Posterior vena cava (tissue), 2 donors: ENCODE results near the gene PARD3. TPM values are rescaled to one million over a fixed set of nuclear protein-coding genes. Genes with fewer than 3 reads are reported as not detected.

ENCODE experiments used
- DNase-seq: peaks from one replicate; pipeline ENCODE4 v3.0.0-alpha.2; 2020; ENCODE audit warnings: low spot score
- intact Hi-C, 2 donors: fragments of 100-400 bp; cut with DNase I; formaldehyde crosslinking; loops; one replicate each; pipeline versions ENCODE4 v1.14.1 to v1.14.2; 2022 to 2023
- total RNA-seq, 2 donors: library from RNA; stranded (reverse); fragmentation: NEBNext Ultra II Directional; extraction: Animal tissue kit (Norgen Biotek cat#: 25700); gene quantifications; one replicate each; pipeline ENCODE4 v1.2.1, GENCODE V29; 2021
- donor health status: DM: yes; HTN: yes; CAD: no.
- donor health status: DM: yes; HTN: yes; CAD: no.

PARD3 gene
- total RNA-seq, 2 donors from 2014 or later = 28.8 to 30.6 TPM

DNA sequence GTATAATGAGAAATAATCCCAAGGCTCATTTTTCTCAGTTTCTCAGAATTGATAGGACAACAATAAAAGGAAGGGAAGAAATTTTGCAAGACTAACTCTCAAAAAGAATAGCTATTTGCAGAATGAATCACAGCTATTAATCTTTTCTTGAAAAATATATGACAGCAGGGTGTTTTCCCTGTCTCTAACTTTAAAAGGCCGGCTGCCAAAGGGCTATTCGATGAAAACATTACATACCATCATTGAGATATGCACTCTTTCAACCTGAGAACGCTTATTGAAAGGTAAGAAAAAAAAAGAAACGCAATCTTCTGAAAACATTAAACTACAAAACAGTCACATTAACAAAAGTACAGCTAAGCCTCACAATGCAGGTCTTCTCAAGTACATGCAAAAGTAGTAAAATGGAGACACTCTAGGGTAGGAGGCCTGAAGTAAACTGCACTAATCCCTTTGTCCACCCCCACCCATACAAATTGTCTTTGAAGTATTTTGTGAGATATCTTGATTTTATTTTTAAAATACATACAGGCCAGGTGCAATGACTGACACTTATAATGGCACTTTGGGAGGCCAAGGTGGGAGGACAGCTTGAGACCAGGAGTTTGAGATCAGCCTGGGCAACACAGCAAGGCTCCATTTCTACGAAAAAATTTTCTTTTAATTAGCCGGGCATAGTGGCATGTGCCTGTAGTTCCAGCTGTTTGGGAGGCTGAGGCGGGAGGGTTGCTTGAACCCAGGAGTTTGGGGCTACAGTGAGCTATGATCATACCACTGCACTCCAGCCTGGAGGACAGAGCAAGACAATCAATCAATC lies 83.0 kb downstream of the PARD3 start:
- intact Hi-C loops = no loop called here
- no peak for DNase-seq

DNA sequence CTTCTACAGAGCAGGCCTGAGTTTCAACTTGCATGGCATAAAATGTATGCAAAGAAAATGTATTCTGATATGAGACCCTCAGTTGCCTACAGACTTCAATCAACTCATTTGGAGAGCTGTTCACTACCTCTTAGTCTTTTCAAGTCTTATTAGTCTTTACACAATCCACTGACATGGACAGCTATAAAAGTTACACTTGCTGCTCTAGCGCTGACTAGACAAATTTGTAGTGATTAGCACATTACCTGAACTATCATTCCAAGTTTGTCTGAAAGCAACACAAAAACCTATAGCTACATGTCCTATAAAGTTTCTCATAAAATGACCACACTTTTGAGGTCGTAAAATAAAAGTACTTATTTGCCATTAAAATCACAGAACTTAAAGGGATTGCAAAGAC lies 83.9 kb downstream of the PARD3 start:
- intact Hi-C loops = no loop called here
- DNase-seq = no peak

DNA sequence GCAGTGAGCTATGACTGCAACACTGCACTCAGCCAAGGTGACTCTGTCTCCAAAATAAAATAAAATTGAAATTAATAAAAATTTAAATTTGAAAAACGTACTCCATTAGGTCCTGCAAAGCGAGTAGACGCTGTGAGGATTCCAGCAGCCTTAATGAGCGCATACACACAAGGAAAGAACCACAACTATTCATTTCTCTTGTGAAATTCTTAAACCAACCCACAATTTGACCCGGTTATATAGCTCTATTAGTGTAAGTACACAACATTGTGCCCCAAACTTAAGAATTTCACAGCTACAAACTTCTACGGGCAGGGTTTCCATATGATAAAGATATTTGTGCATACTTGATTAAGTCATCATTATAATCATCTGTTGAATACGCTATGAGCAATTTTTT lies 84.4 kb downstream of the PARD3 start:
- intact Hi-C loops = no loop called here
- DNase-seq = no peak

DNA sequence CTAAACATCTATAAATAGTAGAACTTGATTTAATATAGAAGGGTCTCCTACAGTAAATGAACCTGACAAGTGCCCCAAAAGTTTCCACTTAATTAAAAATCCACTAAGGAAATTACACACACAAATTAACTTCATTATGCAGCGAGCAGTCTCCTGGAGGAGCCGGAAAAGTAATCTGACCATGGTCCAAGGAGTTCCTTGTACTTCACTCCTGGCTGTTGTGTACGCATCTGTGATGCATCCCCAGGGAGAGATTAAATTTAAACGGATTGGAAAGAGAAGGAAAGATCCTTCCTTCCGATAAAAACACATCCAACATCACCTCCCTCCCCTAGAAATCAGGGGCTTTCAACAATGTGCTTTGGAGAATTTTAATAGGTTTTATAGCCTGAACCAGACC lies 85.5 kb downstream of the PARD3 start:
- DNase-seq = no peak
- intact Hi-C loops = no loop called here

DNA sequence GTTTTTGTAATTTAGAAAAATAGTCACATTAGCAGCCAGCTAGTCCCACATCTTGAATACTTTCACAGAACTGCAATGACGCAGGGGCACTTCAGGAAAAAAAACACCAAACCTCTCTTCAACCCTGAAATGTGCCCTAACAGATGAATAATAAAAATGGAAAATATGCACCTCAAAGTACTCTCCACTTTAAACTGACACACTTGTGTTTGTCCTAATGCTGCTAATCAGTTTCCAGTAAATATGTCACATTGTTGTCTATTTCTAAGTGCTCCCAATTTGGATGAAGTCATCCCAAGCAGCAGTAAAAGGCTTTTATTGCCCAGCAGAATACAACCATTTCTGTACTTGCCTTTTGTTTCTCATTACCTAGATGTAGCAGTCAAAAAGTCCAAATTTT lies 86.7 kb downstream of the PARD3 start:
- intact Hi-C loops = no loop called here

DNA sequence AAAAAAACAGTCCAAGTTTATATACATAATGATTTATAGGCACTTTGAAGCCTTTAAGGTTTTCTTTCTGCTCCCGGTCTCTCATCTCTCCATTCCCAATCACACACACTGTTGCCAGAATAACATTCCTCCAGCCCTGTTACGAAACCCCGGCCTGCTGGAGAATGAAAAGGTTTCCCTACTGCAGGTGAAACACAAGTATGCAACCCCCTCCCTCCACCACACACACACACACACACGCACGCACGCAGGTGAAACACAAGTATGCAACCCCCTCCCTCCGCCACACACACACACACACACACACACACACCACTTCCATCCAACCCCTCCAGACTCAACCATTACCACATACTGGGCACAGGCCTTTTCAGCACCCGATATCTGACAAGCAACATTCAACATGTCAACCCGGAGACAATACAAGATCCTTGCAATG lies 87.5 kb downstream of the PARD3 start:
- intact Hi-C loops = no loop called here
- no peak for DNase-seq

More for the DNA sequence above, 86.7 kb downstream of the PARD3 start:
- no peak for DNase-seq

DNA sequence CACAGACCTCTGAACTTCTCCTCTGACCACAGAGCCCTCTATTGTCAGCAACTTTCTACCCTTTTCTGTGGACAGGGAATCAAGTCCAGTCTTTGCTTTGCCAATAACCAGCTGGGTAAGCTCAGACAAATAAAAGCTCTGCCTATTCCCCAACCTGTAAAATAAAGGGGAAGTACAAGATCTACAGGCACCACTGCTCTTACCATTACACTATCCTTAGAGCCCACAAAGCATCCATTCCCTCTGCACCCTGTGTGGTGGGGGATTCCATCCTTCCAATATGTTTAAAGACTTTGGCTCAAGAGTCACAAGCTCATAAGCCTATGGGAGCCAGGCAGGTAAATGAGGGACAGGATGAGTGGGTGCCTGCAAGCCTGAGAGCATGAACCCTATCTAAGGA lies 88.2 kb downstream of the PARD3 start:
- DNase-seq = no peak
- intact Hi-C loops = no loop called here

DNA sequence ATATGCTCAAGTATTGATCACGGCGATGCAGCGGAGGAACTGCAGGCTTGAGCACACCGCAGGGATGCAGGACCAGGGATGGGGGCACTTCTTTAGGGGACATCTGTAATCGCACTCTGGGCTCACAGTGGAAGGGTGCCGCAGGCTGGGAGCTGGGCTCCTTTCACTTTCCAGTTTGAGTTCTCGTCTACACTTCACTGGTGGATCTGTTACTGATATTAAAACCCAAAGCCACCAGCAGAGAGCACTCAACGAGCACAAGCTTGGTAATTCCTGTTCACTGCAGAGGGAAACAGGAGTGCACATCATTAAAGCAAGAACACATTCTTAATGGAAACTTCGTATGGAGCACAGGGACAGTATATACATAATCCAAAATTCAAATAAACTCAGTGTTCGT lies 91.3 kb downstream of the PARD3 start:
- no peak for DNase-seq
- intact Hi-C loops = no loop called here

DNA sequence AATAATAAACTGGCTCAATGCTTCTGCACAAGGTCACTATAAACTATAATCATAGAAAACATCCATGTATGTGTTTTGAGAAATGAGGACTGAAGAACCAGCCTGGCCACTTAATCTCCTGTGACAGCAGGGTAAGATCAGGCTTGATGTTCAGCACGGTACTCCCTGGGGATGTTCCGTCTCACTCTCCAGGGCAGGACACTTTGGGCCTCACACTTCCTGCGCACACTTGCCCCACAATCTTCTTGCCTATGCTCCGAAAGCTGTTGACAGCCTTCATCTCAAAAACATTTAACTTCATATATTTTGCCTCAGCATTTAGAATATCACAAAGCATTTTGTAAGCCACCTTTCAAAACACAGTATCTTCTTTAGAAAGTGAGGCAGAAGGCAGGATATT lies 92.7 kb downstream of the PARD3 start:
- DNase-seq = no peak
- intact Hi-C loops = no loop called here

DNA sequence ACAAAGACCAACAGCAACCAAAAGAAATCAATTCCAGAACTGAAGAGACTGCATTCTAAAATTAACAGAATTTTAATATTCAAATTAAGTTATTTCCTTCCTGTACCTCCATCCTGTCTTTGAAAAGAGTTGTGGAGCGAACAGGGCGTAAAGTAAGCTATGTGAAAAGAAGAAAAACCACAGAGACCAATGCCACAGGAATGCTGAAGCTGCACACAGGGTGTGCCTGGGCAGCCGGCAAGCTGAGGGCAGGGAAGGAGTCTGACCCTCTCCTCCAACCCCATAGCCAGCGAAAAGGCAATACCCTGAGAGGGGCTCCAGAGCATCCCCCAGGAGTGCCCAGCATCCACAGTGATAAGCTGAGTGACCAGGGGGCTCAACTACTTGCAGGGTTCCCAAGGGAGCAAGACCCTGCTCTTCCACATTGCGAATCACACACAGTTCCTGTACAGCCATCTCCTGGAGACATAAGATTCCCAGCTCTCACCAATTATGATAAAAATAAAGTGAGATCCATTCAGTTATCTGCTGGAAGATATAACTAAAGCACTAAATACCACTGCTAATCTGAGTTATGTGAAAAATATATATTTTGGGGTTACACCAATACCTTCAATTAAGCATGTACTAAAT lies 93.8 kb downstream of the PARD3 start:
- no peak for DNase-seq
- intact Hi-C loops = no loop called here

DNA sequence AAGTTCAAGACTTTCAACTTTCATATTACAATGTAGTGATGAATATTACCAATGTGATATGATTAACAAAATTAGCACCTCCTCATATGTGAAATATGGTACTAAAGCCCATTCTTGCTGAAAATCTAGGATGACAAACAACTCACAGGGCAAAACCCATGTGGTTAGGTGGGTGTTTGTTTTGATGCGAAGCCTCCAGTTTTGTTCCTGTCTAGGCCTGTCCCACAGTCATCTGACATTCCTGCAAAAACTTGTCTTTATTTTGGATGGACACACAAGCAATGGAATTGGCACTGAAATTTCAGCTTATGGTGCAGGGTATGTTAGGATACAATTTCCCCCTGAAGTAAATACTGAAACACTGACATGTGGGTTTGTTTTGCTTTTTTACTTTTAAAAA lies 95.3 kb downstream of the PARD3 start:
- intact Hi-C loops = loop anchor here in 1 of 2 donors (10.0 kb wide), 1 partner anchor 55 kb away; no protein-coding TSS in a partner anchor
- no peak for DNase-seq

DNA sequence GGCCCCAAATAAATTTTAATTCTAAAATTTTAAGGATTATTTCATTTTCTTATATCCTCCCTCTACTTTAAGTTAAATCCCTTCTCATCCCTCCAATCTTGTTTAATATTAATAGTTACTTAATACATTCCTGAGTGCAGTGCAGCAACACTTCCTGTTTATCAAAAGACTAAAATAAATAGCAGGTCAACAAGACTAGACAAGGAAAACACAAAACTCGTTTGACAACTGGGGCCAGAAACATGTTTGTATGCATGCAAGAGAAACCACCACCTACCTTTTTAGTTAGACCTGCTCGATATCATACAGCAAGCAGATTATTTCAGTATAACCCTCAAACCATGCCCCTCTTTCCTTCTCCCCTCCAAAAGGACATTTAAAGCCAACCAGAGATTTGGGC lies 95.8 kb downstream of the PARD3 start:
- intact Hi-C loops = loop anchor here in 1 of 2 donors (10.0 kb wide), 1 partner anchor 55 kb away; no protein-coding TSS in a partner anchor
- DNase-seq = no peak

DNA sequence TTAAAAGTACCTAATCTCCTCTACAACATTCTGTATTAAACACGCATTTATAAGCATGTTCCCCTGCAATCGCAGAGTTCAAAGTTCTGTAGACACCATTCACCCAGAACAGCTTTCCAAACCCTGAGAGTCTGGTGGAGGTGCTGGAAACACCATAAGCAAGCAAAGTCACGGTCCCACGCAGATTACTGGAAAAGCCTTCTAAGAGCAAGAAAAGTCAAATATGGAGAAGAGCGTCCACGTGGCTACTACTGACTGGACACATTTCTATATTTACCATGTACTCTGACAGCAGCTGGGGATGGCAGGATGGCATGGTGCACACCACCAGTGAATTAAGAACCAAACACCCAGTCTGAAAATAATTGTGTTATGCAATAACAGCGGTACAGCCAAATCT lies 97.7 kb downstream of the PARD3 start:
- no peak for DNase-seq
- intact Hi-C loops = loop anchor here in 1 of 2 donors (10.0 kb wide), 1 partner anchor 53 kb away; no protein-coding TSS in a partner anchor

DNA sequence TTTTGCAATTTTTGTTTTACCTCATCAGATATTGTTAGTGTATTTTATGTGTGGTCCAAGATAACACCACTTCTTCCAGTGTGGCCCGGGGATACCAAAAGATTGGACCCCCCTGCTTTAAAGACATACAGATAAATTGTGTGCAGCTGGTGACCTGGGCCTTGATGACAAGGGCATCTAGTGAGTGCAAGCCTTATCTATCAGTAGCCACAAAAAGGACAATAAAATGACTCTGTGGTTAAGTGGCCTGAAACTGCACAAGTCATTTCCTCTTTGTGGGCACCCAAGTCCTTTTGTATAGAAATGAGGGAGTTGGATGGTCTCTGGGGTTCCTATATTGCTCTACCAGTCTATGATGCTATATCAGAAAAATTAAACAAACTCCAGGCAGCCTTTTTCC lies 98.1 kb downstream of the PARD3 start:
- no peak for DNase-seq
- intact Hi-C loops = loop anchor here in 1 of 2 donors (10.0 kb wide), 1 partner anchor 52 kb away; no protein-coding TSS in a partner anchor

DNA sequence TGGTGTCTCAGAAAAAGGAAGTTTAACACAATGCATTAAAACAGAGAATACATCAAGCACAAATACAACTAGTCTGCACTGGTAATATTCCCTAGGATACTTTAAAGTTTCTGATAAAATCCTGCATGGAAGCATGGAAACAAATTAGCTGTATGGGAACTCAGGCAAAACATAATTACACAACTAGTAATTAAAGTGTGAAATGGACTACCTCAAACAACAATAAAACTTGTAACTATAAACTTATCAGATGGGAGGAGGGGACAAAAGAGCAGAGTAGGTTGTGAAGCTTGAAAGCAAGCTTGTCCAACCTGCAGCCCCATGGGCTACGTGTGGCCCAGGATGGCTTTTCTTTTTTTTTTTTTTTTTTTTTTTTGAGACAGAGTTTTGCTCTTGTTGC lies 98.9 kb downstream of the PARD3 start:
- intact Hi-C loops = loop anchor here in 1 of 2 donors (10.0 kb wide), 1 partner anchor 51 kb away; no protein-coding TSS in a partner anchor
- DNase-seq = no peak

DNA sequence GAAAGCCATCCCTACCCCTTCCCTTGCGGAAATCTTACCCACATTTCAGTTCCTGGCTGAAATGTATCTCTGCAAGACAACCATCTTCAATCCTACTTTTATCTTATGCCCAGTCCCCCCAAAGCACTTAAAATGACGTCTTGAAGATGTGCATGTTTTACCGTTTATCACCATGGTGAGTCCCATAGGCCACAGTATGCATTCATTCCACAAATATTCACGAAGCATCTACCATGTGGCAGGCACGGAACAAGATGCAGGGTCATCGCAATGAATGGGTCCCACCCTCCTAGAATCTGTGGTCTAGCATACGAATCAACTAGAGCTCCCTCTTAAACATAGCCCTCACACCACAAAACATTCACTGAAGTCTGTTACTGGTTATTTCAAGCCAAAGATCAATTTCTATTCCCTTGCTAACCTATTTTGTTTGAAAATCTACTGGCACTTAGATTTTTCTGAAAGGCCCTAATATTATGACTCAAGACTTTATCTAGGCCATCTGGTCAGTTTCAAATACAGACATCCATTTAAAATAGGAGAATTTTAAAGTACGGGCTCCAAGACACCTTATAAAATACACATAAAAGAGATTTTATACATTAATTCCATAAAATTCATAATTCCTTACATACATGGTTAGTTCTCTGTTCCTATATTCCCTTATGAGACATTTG lies 99.4 kb downstream of the PARD3 start:
- intact Hi-C loops = loop anchor here in 1 of 2 donors (10.0 kb wide), 1 partner anchor 51 kb away; no protein-coding TSS in a partner anchor
- DNase-seq = no peak

DNA sequence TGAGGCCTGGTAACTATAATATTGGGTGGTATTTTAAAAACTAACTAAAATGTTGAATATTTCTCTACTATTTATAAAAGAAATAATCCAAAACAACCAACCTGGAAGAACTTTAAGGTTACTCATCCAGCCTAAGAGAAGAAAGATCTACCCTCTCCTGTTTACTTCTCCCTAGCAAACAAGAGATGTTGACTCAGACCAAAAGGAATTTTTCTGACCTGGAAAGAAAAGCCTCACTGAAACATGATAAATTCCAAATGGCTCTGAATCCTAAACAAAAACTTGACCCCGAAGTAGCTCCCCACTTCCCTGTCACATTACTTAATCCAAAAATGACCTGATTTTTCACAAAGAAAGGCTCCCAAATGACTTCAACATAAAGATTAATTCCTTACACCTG lies 101.2 kb downstream of the PARD3 start:
- intact Hi-C loops = loop anchor here in 1 of 2 donors (10.0 kb wide), 1 partner anchor 49 kb away; no protein-coding TSS in a partner anchor
- no peak for DNase-seq

DNA sequence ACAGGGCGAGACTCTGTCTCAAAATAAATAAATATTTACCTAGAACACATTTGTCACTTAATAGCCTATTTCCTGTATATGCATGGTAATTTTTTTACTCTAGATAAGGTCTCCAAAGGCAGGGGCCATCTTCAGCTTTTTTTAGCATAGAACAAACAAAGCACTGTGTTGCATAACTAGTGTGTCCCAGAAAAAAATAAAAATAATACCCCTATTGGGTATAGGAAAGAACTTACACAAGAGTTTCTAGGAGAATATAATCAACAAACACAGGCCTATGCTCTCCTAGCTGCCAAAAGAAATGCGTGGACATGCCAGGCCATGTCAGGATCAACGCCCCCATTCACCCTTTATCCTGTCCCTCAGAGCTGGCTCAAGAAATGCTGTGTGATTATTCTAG lies 103.6 kb downstream of the PARD3 start:
- DNase-seq = no peak
- intact Hi-C loops = loop anchor here in 1 of 2 donors (10.0 kb wide), 1 partner anchor 47 kb away; no protein-coding TSS in a partner anchor

DNA sequence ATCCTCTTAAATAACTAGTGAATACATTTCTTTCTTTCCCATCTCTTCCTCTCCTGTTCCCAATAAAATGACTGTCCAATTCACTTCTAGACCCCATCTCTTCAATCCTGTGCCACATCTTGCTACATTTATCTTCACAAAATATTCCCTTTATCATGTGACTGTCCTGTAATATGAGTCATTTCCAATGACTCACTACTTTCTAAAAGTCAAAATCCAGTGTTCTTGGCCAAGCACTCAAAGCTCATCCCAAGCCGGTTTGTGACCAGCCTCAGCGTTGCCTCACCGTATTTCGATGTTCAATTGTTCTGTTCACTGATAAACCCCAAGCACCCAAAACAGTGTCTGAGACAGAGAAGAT lies 104.7 kb downstream of the PARD3 start:
- no peak for DNase-seq
- intact Hi-C loops = loop anchor here in 1 of 2 donors (10.0 kb wide), 1 partner anchor 46 kb away; no protein-coding TSS in a partner anchor
